ENCODE data around the gene FHOD3.

Gene FHOD3

GRCh38 chr18:36527051-36527450, 229.5 kb downstream of the FHOD3 start:
- TF ChIP-seq, protein P1, sequence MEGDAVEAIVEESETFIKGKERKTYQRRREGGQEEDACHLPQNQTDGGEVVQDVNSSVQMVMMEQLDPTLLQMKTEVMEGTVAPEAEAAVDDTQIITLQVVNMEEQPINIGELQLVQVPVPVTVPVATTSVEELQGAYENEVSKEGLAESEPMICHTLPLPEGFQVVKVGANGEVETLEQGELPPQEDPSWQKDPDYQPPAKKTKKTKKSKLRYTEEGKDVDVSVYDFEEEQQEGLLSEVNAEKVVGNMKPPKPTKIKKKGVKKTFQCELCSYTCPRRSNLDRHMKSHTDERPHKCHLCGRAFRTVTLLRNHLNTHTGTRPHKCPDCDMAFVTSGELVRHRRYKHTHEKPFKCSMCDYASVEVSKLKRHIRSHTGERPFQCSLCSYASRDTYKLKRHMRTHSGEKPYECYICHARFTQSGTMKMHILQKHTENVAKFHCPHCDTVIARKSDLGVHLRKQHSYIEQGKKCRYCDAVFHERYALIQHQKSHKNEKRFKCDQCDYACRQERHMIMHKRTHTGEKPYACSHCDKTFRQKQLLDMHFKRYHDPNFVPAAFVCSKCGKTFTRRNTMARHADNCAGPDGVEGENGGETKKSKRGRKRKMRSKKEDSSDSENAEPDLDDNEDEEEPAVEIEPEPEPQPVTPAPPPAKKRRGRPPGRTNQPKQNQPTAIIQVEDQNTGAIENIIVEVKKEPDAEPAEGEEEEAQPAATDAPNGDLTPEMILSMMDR (IDR thresholded peaks at IDR 0.05; ENCODE audit: low read depth, low read length), result no peak
- no peak overlapping the region for H3K4me3 ChIP-seq (ENCODE audit: low read depth, low read length)

GRCh38 chr18:36527740-36528455, 230.4 kb downstream of the FHOD3 start:
- H3K4me3 ChIP-seq (ENCODE audit: low read depth, low read length), result no peak overlapping the region
- TF ChIP-seq, protein P1 (IDR thresholded peaks at IDR 0.05; ENCODE audit: low read depth, low read length), result no peak

GRCh38 chr18:36529747-36530146, 232.2 kb downstream of the FHOD3 start:
- TF ChIP-seq, protein P1 (IDR thresholded peaks at IDR 0.05; ENCODE audit: low read depth, low read length), result no peak
- H3K4me3 ChIP-seq (ENCODE audit: low read depth, low read length), result no peak overlapping the region

GRCh38 chr18:36530676-36531405, 233.3 kb downstream of the FHOD3 start:
- TF ChIP-seq, protein P1 (IDR thresholded peaks at IDR 0.05; ENCODE audit: low read depth, low read length), result no peak
- no peak overlapping the region for H3K4me3 ChIP-seq (ENCODE audit: low read depth, low read length)

- TF ChIP-seq, protein P1 (IDR thresholded peaks at IDR 0.05; ENCODE audit: low read depth, low read length), result no peak
- no peak overlapping the region for H3K4me3 ChIP-seq (ENCODE audit: low read depth, low read length)
Measured at GRCh38 chr18:36531636-36532035, 234.1 kb downstream of the FHOD3 start.

GRCh38 chr18:36532394-36532793, 234.9 kb downstream of the FHOD3 start:
- TF ChIP-seq, protein P1 (IDR thresholded peaks at IDR 0.05; ENCODE audit: low read depth, low read length), result no peak
- no peak overlapping the region for H3K4me3 ChIP-seq (ENCODE audit: low read depth, low read length)

DNA sequence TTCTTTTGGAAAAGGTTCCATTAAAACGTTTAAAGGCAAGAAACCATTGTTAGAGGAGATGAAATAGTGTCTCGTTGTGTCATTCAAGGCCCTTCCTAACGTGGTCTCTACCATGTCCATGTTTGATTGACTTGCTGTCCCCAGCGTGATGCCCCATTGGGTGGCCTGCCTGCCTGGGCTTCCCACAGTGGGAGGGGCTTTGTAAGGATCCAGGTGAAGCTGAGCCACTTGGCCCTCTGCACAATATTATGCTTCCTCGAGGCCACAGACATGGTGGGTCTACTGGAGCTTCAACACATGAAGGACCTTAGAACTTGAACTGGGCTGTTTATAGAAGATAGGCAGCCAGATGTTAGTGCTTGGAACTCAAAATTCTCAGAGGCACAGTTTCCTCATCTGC, 235.3 kb downstream of the FHOD3 start:
- TF ChIP-seq, protein P1 (IDR thresholded peaks at IDR 0.05; ENCODE audit: low read depth, low read length), result no peak

More for the DNA sequence above, 235.3 kb downstream of the FHOD3 start:
- H3K4me3 ChIP-seq (ENCODE audit: low read depth, low read length), result no peak overlapping the region
